AG08395 (cell line): Measurements from ENCODE around the gene UBXN2A.

Source experiments
- DNase-seq: peaks from one replicate; pipeline ENCODE4 v3.0.0; 2012; ENCODE audit warnings: mixed read lengths, low spot score

UBXN2A gene

GRCh38 chr2:24045511-24046508 is 105.5 kb downstream of the UBXN2A start:
- DNase-seq: no peak

- peak; percentile 7 for DNase-seq
Measured at GRCh38 chr2:24046599-24046929, 106.3 kb downstream of the UBXN2A start.

GRCh38 chr2:24046930-24047702 is 106.9 kb downstream of the UBXN2A start, which contains the start of gene WDCP:
Gene WDCP, minus strand, starts transcription at chr2:24047391. Its CDS starts 7,897 bp downstream, at chr2:24039494.
- peak; percentile 97 for DNase-seq

- no peak for DNase-seq
Measured at GRCh38 chr2:24047703-24048033, 107.4 kb downstream of the UBXN2A start.

DNA sequence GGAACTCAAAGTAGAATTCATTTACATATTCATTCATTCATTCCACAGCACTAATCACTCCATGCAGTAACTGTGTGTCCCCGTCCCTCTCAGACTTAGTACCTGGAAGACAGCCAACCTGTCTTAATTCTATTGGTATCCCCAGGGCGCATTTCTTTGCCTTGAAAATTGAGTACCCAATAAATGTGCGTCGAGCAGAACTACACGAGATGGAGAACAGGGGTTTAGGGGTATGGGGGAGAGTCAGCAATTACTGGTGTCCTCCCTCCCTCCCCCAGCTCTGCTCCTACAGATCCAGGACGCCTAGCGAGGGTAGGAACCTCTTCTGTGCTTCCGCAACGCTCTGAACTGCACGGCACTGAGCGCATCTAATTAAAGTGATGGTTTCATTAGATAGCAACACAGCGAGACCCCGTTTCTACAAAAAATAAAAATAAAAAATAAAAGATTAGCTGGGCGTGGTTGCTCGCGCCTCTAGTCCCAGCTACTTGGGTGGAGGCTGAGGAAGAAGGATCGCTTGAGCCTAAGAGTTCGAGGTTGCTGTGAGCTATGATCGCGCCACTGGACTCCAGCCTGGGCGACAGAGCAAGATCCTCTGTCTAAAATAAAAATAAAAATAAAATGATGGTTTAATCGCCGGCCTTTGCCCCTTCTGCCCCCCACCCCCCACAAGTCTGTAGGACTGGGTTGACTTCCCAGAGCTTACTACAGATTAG is 108.7 kb downstream of the UBXN2A start:
- DNase-seq: no peak

GRCh38 chr2:24049485-24050021 is 109.3 kb downstream of the UBXN2A start, which contains the start of gene FKBP1B:
Gene FKBP1B, plus strand, starts transcription at chr2:24049741. Its CDS starts 109 bp downstream, at chr2:24049850.
- DNase-seq: peak; percentile 49

- DNase-seq: peak; percentile 9
Measured at GRCh38 chr2:24050041-24050979, 110.0 kb downstream of the UBXN2A start.

DNA sequence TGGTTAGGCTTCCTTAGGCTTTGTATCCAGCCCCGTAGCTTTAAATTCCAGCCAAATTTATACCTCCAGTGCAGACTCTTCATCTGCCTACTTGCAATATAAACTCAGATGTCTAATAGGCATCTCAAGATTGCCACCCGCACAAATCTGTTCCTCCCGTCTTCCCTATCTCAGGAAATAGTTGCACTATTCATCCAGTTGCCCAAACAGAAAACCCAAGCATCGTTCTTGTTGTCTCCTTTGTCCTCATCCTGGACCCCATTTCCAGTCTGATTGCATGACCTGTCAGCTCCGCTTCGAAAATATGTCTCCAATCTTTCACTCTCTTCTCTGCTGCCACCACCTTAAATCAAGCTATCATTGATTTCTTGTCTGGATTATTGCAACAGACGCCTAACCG is 111.6 kb downstream of the UBXN2A start:
- no peak for DNase-seq

DNA sequence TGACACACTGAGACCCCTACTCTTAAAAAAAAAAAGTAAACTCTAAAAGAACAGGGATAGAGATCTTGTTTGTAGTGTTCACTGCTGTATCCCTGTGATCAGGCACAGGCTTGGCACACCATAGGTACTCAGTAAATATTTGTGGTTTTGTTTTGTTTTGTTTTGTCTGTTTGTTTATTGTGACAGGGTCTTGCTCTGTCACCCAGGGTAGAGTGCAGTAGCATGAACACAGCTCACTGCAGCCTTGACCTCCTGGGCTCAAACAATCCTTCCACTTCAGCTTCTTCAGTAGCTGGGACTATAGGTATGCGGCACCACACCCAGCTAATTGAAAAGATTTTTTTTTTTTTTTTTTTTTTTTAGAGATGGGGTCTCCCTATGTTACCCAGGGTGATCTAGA is 112.7 kb downstream of the UBXN2A start:
- DNase-seq: no peak
